SK-N-DZ (cell line): ENCODE data around the gene SOCS3.
"Not testable (repeated sequence)": the region's sequence is repeated elsewhere in the genome, so short reads cannot be mapped to it uniquely, and the experiment has no call there.

Experiments
- DNase-seq: peaks from one replicate; pipeline ENCODE4 v3.0.0-alpha.2; 2015; ENCODE audit warnings: low spot score
- small RNA-seq, 2 experiments: library from RNA; depleted of rRNA; stranded (forward); fragments of <200 nt; gene quantifications; one replicate each; pipeline ENCODE3, GENCODE V24; 2014

The SOCS3 gene

GRCh38 chr17:78309659-78310255, 50.1 kb downstream of the SOCS3 start:
- DNase-seq, result not testable (repeated sequence)

GRCh38 chr17:78307887-78308638, 51.8 kb downstream of the SOCS3 start:
- DNase-seq, result peak; percentile 67

- no peak for DNase-seq
These were observed 53.0 kb downstream of the SOCS3 start for GRCh38 chr17:78306913-78307312.

Small RNAs within 50 kb of the gene (small RNA-seq; reads per million reads assigned to genes)
- gene RF00415 (0 reads per million in 2 experiments), gene RN7SL236P (0 to 0.09 reads per million in 2 experiments)
